Neural crest cell (in vitro differentiated cells): ENCODE results near the gene LILRB1. TPM values are rescaled to one million over a fixed set of nuclear protein-coding genes. Genes with fewer than 3 reads are reported as not detected.

Experiments
- DNase-seq: peaks from one replicate; pipeline ENCODE4 v3.0.0; 2021; ENCODE audit warnings: low read depth, mixed read lengths, low spot score
- H3K27ac Mint-ChIP-seq: one replicate; pipeline ENCODE4 v1.8.0; 2021; ENCODE audit warnings: mild to moderate bottlenecking, mixed read lengths; ENCODE audit not compliant: unreplicated experiment
- H3K27me3 Mint-ChIP-seq: 2 replicates; pipeline ENCODE4 v1.8.0; 2021; ENCODE audit warnings: low read depth, mild to moderate bottlenecking, mixed read lengths
- H3K36me3 Mint-ChIP-seq: 2 replicates; pipeline ENCODE4 v1.8.0; 2021; ENCODE audit warnings: low read depth, mild to moderate bottlenecking, mixed read lengths
- H3K4me1 Mint-ChIP-seq: 2 replicates; pipeline ENCODE4 v1.8.0; 2021; ENCODE audit warnings: mixed read lengths
- H3K4me3 Mint-ChIP-seq: one replicate; pipeline ENCODE4 v1.8.0; 2021; ENCODE audit warnings: mild to moderate bottlenecking, mixed read lengths
- H3K9me3 Mint-ChIP-seq: 2 replicates; pipeline ENCODE4 v1.8.0; 2021; ENCODE audit warnings: mixed read lengths
- total RNA-seq: library from RNA; stranded (reverse); gene quantifications from 2 replicates; pipeline ENCODE4 v1.2.1, GENCODE V29; 2021
- TF ChIP-seq, protein P1 (sequence below): fragments of 200-600 bp; sonication (generic); conservative IDR thresholded peaks from 2 replicates; pipeline ENCODE4 v1.5.0; 2021; ENCODE audit warnings: antibody characterized with exemption, mild to moderate bottlenecking

LILRB1 gene
- total RNA-seq, 1 donor from 2014 or later: not detected

DNA sequence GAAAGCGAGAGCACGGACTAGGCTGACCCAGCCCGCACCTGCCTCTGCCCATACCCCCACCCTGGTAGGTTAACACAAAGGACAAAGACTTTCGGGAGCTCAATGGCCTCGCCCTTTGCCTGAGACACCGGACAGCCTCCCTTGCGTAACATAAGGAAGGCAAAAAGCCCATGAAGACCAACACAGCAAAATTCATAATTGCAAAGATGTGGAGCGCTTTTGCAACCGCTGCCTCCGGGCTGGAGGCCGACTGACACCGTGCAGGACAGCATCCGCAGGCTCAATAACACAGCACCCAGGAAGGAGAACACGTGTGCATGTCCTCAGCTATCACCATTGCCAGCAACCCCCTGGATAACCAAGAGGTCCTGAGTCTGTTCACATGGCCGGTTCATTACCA is 21.5 kb upstream of the LILRB1 start:
- Mint-ChIP-seq H3K36me3 (peaks cover 7% of the 10 kb centered on the region), H3K4me3 (no peak overlapping the region), H3K9me3 (peaks cover 22% of the 10 kb centered on the region), H3K4me1 (no peaks in the 10 kb centered on the region), H3K27ac (no peak overlapping the region), H3K27me3 (no peaks in the 10 kb centered on the region)
- TF ChIP-seq, protein P1, sequence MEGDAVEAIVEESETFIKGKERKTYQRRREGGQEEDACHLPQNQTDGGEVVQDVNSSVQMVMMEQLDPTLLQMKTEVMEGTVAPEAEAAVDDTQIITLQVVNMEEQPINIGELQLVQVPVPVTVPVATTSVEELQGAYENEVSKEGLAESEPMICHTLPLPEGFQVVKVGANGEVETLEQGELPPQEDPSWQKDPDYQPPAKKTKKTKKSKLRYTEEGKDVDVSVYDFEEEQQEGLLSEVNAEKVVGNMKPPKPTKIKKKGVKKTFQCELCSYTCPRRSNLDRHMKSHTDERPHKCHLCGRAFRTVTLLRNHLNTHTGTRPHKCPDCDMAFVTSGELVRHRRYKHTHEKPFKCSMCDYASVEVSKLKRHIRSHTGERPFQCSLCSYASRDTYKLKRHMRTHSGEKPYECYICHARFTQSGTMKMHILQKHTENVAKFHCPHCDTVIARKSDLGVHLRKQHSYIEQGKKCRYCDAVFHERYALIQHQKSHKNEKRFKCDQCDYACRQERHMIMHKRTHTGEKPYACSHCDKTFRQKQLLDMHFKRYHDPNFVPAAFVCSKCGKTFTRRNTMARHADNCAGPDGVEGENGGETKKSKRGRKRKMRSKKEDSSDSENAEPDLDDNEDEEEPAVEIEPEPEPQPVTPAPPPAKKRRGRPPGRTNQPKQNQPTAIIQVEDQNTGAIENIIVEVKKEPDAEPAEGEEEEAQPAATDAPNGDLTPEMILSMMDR: no peak
- no peak for DNase-seq

DNA sequence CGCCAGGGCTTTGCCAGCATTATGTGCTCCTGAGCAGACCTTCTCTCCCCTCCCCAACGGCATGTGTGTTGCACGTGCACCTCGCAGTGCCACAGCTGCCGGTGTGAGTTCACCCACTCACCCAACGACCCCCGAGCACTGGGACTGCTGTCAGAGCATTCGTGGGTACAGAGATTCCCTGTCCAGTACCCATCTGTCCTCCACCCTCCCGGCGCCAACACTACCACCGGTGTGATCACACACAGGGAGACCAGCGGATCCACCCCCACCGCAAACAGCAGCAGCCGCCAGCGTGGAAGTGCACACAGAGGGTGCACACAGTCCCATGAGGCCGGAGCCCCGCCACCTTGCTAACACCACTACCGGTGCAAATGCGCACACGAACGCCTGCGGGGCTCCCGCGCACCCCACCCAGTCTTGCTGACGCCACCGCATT is 20.9 kb upstream of the LILRB1 start:
- peaks cover 23% of the 10 kb centered on the region for H3K9me3 Mint-ChIP-seq
- TF ChIP-seq, protein P1: no peak
- H3K4me1 Mint-ChIP-seq: no peaks in the 10 kb centered on the region
- H3K4me3 Mint-ChIP-seq: no peak overlapping the region
- H3K27ac Mint-ChIP-seq: no peak overlapping the region
- no peak for DNase-seq
- H3K36me3 Mint-ChIP-seq: peaks cover 7% of the 10 kb centered on the region
- H3K27me3 Mint-ChIP-seq: no peaks in the 10 kb centered on the region

DNA sequence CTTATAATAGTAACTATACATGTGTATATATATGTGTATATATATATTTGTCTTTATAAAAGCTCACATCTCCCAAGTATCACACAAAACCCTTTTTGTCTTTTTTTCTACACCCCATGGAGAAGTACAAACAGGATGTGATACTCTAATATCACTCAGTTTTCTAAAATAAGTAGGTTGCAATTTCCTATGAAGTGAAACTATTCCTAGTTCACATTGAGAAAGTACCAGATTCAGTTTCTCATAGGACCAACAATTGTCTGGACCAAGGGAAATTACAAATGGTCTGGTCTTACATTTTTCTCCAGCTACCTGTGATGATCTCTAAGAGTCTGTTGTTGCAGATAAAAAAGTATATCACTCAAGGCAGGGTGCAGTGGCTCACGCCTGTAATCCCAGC is 17.9 kb upstream of the LILRB1 start:
- Mint-ChIP-seq H3K4me1 (no peaks in the 10 kb centered on the region), H3K4me3 (no peak overlapping the region), H3K36me3 (peaks cover 9% of the 10 kb centered on the region), H3K27me3 (no peaks in the 10 kb centered on the region), H3K27ac (no peak overlapping the region), H3K9me3 (peaks cover 17% of the 10 kb centered on the region)
- no peak for DNase-seq
- TF ChIP-seq, protein P1: no peak

DNA sequence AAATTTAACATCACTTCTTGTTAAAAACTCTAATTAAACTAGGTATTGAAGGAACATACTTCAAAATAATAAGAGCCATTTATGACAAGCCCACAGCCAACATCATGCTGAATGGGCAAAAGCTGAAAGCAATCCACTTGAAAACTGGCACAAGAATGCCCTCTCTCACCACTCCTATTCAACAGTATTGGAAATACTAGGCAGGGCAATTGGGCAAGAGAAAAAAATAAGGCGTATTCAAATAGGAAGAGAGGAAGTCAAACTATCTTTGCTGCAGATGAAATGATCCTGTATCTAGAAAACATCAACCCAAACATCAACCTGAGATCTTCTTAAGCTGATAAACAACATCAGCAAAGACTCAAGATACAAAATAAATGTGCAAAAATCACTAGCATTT is 15.6 kb upstream of the LILRB1 start:
- TF ChIP-seq, protein P1: no peak
- Mint-ChIP-seq H3K4me3 (no peak overlapping the region), H3K27ac (no peak overlapping the region), H3K4me1 (no peaks in the 10 kb centered on the region), H3K27me3 (no peaks in the 10 kb centered on the region), H3K9me3 (peaks cover 16% of the 10 kb centered on the region), H3K36me3 (peaks cover 7% of the 10 kb centered on the region)
- no peak for DNase-seq

DNA sequence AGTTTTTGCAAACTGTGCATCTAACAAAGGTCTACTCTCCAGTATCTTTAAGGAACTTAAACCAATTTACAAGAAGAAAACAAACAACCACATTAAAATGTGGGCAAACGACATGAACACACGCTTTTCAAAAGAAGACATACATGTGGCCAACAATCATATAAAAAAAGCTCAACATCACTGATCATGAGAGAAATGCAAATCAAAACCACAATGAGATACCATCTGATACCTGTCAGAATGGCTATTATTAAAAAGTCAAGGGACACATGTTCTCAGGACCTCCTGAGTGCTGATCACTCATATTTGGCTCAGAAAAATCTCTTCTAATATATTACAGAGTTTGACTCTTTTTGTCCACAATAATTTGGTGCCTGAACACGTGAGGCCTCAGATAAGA is 14.2 kb upstream of the LILRB1 start:
- H3K36me3 Mint-ChIP-seq: peaks cover 6% of the 10 kb centered on the region
- H3K27me3 Mint-ChIP-seq: no peaks in the 10 kb centered on the region
- no peak overlapping the region for H3K27ac Mint-ChIP-seq
- H3K9me3 Mint-ChIP-seq: peaks cover 13% of the 10 kb centered on the region
- no peak for DNase-seq
- H3K4me3 Mint-ChIP-seq: no peak overlapping the region
- no peaks in the 10 kb centered on the region for H3K4me1 Mint-ChIP-seq
- TF ChIP-seq, protein P1: no peak
